ENCODE measurements around the gene VSIG1. TPM values are rescaled to one million over a fixed set of nuclear protein-coding genes. Genes with fewer than 3 reads are reported as not detected.

VSIG1 gene
- total and polyA plus RNA-seq, 2 experiments from 2014 or later = 1.2 to 1.7 TPM

GRCh38 chrX:108117988-108118387, 73.1 kb downstream of the VSIG1 start:
- Mint-ChIP-seq H3K4me3 (no peak overlapping the region), H3K27ac (no peak overlapping the region), H3K36me3 (ENCODE audit: low read depth) (no peaks in the 10 kb centered on the region), H3K27me3 (ENCODE audit: insufficient read depth, low read depth, poor library complexity) (no peaks in the 10 kb centered on the region), H3K9me3 (no peaks in the 10 kb centered on the region), H3K4me1 (peaks cover 4% of the 10 kb centered on the region; the same call in 1 of the 3 replicates)
- H3K9me2 ChIP-seq (ENCODE audit: insufficient read depth) = no peaks in the 10 kb centered on the region
- ATAC-seq (no peak), DNase-seq (ENCODE audit: low spot score) (no peak)
- TF ChIP-seq POLR2AphosphoS5 (IDR thresholded peaks at IDR 0.05; ENCODE audit: low read depth) (no peak), REST (IDR thresholded peaks at IDR 0.05; ENCODE audit: unreplicated experiment) (no peak), EZH2phosphoT487 (IDR thresholded peaks at IDR 0.05; ENCODE audit: unreplicated experiment) (no peak), CREB1 (CRISPR knock-in tag; IDR thresholded peaks at IDR 0.05; ENCODE audit: low read depth) (no peak), CTCF (conservative IDR thresholded peaks at IDR 0.05; ENCODE audit: low read depth in 2 of 2) (no peak), JUNB (IDR thresholded peaks at IDR 0.05; ENCODE audit: unreplicated experiment) (no peak), ETS1 (IDR thresholded peaks at IDR 0.05) (no peak), NANOG (IDR thresholded peaks at IDR 0.05; ENCODE audit: borderline replicate concordance) (no peak), ZNF462 (CRISPR knock-in tag; IDR thresholded peaks at IDR 0.05) (no peak), ZNF114 (CRISPR knock-in tag; IDR thresholded peaks at IDR 0.05) (no peak), ZNF331 (CRISPR knock-in tag; IDR thresholded peaks at IDR 0.05; ENCODE audit: low read depth) (no peak), EZH2 (IDR thresholded peaks at IDR 0.05; ENCODE audit: low read depth, unreplicated experiment) (no peak), STAT1 (IDR thresholded peaks at IDR 0.05; ENCODE audit: unreplicated experiment) (no peak)
- H3K27ac ChIP-seq (ENCODE audit: low read depth) = no peak overlapping the region
- no peak overlapping the region for H3K4me2 ChIP-seq
- no peaks in the 10 kb centered on the region for H4K20me1 ChIP-seq (replicated peaks; ENCODE audit: insufficient read depth)
- H3K4me1 ChIP-seq (ENCODE audit: insufficient read depth) = no peaks in the 10 kb centered on the region
- no peaks in the 10 kb centered on the region for H3K27me3 ChIP-seq (ENCODE audit: insufficient read depth)
- no peaks in the 10 kb centered on the region for H3F3A ChIP-seq (replicated peaks; ENCODE audit: low read depth)
- H3K4me3 ChIP-seq = no peak overlapping the region
- H3K79me2 ChIP-seq (replicated peaks; ENCODE audit: insufficient read depth) = no peaks in the 10 kb centered on the region
- H2AFZ ChIP-seq = no peak overlapping the region
- no peaks in the 10 kb centered on the region for H3K36me3 ChIP-seq (ENCODE audit: insufficient read depth)
